NCI-H146 treated with DMSO at 0.1 percent for 48 hours (cell line): ENCODE measurements around the gene ATOSA.

ENCODE experiments used
- DNase-seq: peaks from one replicate; lab custom pipeline; 2025; ENCODE audit not compliant: unreplicated experiment; lab: John Stamatoyannopoulos, UW

Gene ATOSA

GRCh38 chr15:52682781-52683180, 3.6 kb upstream of the ATOSA start:
- DNase-seq: no peak

- no peak for DNase-seq
Measured at GRCh38 chr15:52682200-52682599, 3.0 kb upstream of the ATOSA start.

- no peak for DNase-seq
Measured at GRCh38 chr15:52681441-52681840, 2.3 kb upstream of the ATOSA start.

GRCh38 chr15:52680761-52681160, 1.6 kb upstream of the ATOSA start:
- no peak for DNase-seq

- DNase-seq: no peak
Measured at GRCh38 chr15:52680041-52680391, 828 bp upstream of the ATOSA start.

GRCh38 chr15:52678468-52679231, 538 bp downstream of the ATOSA start:
- peak; percentile 37 for DNase-seq

- no peak for DNase-seq
Measured at GRCh38 chr15:52677593-52678467, 1.4 kb downstream of the ATOSA start.

GRCh38 chr15:52674831-52675230, 4.4 kb downstream of the ATOSA start:
- no peak for DNase-seq

- DNase-seq: no peak
Measured at GRCh38 chr15:52673734-52674133, 5.5 kb downstream of the ATOSA start.

- DNase-seq: no peak
Measured at GRCh38 chr15:52673312-52673711, 5.9 kb downstream of the ATOSA start.

- no peak for DNase-seq
Measured at GRCh38 chr15:52672661-52673060, 6.5 kb downstream of the ATOSA start.

- no peak for DNase-seq
Measured at GRCh38 chr15:52670087-52670486, 9.1 kb downstream of the ATOSA start.

GRCh38 chr15:52668133-52668532, 11.1 kb downstream of the ATOSA start:
- no peak for DNase-seq

- no peak for DNase-seq
Measured at GRCh38 chr15:52667597-52667996, 11.6 kb downstream of the ATOSA start.

- DNase-seq: no peak
Measured at GRCh38 chr15:52663536-52664294, 15.5 kb downstream of the ATOSA start.

- DNase-seq: no peak
Measured at GRCh38 chr15:52661909-52662308, 17.3 kb downstream of the ATOSA start.

GRCh38 chr15:52660192-52660591, 19.0 kb downstream of the ATOSA start:
- no peak for DNase-seq

- DNase-seq: no peak
Measured at GRCh38 chr15:52658955-52659354, 20.2 kb downstream of the ATOSA start.

GRCh38 chr15:52657338-52657737, 21.9 kb downstream of the ATOSA start:
- no peak for DNase-seq

- no peak for DNase-seq
Measured at GRCh38 chr15:52656412-52656811, 22.8 kb downstream of the ATOSA start.

- no peak for DNase-seq
Measured at GRCh38 chr15:52653431-52653964, 25.7 kb downstream of the ATOSA start.
